ENCODE data around the gene TPD52L1.

Gene TPD52L1

DNA sequence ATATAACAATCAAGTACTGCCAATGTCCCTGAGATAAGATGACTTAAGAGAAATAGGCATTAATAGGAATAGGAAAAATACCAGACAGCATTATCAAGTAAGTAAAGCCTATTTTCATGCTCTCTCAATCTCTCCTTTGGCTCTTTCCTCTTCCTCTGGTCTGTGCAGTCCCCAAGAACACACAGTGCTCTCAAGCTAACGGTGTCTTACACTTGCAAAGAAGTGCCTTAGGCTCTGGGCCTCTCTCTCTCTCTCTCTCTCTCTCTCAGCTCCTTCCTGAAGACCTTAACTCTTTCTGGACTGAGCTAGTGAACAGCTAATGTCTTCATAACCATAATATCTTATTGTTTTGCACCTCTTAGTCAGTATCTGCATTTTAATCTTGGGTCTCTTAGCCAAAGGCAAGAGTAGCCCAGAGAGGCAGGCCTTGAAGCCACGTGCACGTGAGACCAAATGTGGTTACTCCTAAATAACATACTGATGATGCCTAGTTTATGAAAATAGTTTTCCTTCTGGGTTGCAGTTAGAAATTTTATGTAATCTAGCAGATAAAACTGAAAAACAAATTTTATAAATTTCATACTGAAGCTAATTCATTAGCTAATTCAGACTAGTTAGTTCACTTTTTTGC, 70.8 kb downstream of the TPD52L1 start:
- no peak for DNase-seq
- intact Hi-C loops (cut with DNase I), result no loop called here

DNA sequence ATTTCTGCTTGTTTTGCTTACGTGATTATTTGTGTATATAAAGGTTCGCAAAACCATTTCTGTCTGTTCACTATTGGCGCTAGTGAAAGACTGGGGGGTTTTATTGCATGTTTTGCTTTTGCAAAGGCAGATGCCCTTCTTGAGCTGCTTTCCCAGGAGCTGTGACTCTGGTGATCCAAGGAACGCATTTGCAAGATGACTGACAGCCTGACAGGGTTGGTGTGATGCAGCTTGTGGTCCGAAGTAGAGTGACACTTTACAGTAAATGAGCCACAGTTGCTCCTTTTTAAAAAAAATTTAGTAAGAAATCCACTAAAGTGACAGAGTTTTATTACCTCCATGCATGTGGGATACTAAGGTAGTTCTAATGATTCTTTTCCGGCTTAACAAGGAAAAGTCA, 73.7 kb downstream of the TPD52L1 start:
- DNase-seq, result no peak
- intact Hi-C loops (cut with DNase I), result no loop called here

DNA sequence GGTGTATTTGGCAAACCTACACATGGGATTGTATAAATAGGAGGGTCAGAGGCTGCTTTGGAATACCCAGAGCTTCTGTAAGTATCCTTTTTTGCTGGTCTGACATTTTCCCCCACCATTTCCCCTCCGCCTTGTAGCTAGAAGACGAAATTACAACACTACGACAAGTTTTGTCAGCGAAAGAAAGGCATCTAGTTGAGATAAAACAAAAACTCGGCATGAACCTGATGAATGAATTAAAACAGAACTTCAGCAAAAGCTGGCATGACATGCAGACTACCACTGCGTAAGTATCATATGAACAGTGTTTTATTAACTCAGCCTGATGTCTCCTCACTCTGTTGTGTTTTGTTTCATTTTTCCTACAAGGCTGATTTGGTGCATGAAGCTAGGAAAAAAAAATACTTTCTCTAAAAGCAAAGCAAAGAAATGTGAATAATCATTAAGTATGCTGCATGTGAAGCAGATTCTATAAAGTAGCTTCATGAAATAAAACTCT, 75.5 kb downstream of the TPD52L1 start:
- DNase-seq, result no peak
- intact Hi-C loops (cut with DNase I), result no loop called here

DNA sequence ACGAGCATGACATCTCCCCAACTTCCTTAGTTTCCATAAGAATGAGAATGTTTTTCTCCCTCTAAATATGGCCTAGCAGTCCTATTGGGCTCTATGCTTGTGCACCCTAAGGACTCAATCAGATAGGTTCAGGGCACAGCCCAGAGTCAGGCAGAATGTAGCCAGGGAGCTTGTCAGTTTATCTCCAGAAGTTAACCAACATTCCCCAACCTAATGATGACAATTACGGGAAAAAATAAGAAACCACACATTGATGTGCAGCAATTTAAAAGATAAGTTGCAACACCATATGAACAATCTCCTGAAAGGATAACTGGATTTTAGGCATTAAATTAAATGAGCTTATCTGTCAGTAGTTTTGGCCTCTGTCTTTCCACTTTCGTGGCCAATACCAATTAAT, 77.1 kb downstream of the TPD52L1 start:
- intact Hi-C loops (cut with DNase I), result no loop called here
- no peak for DNase-seq

DNA sequence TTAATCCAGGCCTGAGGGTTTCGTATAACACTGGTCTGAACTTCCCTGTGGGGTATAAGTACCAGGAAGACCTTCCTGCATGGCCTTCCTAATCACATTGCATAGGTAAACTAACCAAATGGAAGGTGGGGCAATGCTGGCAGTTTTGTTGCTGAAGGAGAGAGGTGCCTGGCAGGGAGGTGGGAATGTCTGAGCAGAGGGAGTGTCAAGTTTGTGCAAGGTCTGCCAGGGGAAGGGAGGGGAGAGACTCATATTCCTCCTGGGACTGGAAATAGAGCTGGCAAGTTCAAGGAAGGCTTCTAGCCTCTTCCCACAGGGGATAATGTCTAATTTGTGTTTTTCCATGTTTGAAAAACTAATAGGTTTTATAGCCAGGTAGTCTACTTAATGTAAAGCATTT, 77.6 kb downstream of the TPD52L1 start:
- DNase-seq, result no peak
- intact Hi-C loops (cut with DNase I), result no loop called here

DNA sequence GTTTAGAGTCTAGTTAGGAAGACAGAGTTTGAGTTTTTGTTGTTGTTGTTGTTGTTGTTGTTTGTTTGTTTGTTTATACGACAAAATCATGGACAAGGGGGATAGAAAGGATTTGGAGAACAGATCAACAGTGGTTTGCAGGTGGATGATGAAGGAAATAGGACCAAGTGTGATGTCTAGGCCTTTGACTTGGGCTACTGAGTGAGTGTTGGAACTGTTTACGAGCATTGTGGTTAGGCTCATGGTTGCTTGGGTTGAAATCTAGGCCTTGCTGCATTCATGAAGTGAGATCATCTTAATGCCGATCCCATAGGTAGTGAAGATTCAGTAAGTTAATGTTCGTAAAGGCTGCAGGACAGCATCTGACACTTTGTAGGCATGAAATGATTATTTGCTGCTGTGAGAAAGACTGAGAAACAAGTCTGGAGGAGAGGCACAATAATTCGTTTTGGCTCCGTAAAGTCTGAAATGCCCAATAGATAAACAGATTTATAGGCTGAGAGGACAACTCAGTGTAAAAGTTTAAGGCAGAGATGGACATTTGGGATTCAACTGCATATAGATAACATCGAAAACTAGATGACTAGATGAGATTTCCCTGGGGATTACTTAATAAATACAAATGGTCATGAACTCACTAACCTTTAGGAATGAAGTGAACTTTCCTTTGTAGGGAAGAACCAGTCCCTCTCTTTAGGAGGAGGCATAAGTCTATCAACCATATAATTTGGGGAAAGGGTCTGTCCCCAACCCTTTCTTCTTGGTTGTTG, 78.2 kb downstream of the TPD52L1 start:
- no peak for DNase-seq
- intact Hi-C loops (cut with DNase I), result no loop called here

DNA sequence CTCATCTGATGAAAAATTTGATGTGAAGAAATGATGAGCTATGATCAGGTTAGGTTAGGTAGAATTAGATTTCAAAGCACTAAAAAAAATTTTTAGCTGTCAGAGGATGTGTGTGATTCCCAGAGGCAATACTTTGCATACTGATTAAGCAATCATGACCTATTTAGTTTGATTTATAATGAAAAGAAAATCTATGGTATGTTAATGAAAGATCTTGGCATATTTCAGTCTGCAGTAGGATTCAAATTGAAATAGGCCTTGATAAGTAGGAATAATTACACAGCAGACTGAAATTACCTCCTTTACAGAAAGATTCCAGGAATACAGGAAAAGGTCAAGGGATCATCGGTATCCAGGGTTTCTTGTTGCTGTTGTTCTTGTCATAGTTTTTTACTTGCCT, 78.9 kb downstream of the TPD52L1 start:
- intact Hi-C loops (cut with DNase I), result no loop called here
- no peak for DNase-seq

DNA sequence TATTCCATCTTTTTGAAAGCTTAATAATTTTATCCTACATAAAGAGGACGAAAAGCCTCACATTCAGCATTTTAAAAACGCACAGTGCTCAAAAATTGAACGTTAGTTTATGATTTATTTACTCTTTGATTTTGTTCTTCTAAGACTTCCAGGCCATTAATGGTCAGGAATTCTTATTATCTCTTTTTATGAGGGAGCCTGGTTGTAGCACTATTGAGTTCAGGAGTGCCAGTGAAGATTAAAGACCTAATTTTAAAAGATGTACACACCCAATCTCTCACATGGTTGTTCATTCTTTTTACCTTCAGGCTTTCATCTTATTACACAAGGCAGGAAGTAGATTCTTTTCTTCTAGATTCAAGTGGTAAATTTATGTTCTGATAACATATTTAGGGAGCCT, 79.6 kb downstream of the TPD52L1 start:
- no peak for DNase-seq
- intact Hi-C loops (cut with DNase I), result no loop called here

DNA sequence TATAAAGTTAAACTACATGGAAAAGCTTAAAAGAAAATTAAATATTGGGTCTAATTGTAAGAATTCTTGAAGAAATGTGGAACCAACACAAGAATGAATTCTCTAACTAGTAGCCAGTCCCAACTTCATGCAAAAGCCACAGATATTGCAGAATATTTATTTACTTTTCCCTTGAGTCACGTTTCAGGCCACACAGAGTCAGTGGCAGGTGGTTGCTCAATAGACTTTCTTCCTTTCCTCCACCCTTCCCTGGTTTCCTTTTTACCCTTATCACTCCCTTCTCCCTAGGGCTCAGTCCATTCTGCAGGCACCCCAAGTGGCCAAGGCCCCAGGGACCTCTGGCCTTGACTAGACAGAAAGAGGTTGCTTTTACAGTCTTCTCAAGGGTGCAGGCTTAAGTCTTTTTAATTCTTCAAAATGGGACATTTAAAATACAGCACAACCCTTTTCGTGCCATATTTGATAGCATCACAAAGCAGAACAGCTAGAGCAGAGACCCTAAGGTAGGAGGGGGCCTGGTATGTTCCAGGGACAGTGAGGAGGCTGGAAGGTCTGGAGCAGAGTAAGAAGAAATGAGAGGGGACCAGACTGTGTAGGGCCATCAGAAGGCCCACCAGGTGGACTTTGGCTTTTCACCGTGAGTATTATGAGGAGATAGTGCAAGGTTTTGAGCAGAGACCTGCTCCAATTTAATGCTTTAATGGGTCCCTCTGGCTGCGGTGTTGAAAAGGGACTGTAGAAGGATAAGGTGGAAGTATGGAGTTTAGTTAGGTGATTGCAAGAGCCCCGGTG, 83.2 kb downstream of the TPD52L1 start:
- intact Hi-C loops (cut with DNase I), result no loop called here
- DNase-seq, result no peak

DNA sequence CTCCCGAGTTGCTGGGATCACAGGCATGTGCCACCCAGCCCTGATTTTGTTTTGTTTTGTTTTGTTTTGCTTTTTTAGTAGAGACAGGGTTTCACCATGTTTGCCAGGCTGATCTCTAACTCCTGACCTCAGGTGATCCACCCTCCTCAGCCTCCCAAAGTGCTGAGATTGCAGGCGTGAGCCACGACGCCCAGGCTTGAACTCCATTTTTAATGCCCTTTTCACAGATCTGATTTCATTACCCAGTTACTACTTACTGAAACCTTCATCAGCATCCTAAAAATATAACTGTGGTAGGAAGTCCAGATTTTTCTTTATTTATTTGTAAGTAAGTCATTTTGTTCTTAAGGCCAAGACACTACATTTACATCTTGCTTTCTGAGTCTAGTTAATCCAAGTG, 84.2 kb downstream of the TPD52L1 start:
- intact Hi-C loops (cut with DNase I), result no loop called here

DNA sequence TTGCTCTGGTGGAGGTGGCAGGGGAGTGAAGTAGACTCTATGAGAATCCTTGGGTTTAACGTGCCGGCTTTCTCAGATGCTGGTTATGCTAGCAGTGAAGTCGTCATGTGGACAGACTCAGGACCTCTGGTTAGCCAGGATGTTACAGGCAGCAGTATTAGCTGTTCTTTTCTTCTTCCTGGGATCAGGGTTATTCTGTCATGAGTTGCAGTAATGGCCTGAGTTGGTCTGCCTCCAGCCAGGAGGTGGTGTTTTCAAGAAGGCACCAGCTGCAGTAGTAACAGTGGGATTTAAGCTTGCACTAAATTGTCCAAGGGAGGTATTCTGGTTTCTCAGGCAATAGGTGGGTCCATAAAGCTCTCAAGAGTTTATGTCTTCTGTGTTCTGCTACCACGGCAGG, 91.5 kb downstream of the TPD52L1 start:
- intact Hi-C loops (cut with DNase I), result no loop called here
- DNase-seq, result no peak

More for the DNA sequence above, 84.2 kb downstream of the TPD52L1 start:
- no peak for DNase-seq

DNA sequence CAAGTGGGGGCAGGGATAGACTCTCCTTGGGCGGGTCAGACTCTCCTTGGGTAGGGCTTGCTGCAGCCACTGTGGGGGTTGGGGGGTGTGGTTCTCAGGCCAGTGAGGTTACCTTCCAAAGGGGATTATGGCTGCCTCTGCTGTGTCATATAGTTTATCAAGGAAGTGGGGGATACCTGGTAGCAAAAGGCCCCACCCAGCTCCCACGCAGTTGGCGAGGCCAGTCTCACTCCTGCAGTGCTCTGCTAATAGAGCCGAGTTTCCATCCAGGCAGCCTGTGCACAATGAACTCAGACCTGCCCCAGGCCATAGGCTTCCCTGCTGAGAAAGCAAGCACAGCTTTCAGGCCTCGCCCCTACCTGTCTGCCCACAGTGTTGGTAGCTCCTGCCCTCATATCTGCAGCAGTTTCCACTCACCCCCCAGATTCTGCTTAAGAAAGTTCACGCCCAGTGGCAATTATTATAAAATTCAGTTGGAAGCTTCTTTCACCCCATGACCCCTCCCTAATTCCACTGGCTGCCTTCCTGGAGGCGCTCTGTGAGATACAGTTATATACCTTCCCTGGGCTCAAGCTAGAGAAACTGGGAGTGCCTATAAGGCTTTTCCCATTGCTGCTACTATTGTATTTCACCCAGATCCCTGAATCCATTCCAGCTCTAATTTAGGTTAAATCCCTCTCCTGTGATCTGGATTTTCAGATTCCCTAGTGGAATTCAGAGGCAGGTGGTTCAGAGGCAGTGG, 92.1 kb downstream of the TPD52L1 start:
- intact Hi-C loops (cut with DNase I), result no loop called here

DNA sequence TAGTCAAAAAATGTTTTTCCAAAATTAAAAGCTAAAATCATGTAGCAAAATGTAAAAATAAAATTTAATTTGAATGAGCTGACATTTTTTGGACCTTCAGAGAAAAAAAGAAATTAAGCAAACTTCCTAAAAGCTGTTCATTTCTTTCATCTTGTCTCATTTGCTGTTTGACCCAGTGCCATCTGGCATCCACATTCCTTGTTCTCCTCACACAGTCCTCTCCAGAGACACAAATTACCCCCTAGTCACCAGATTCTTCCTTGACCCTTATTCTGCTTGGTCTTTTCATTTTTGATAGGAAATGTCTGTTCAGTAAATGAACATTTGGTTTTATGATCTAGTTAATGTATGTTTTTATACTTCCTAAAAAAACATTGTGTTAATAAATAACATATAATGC, 93.0 kb downstream of the TPD52L1 start:
- intact Hi-C loops (cut with DNase I), result no loop called here
- no peak for DNase-seq

More for the DNA sequence above, 92.1 kb downstream of the TPD52L1 start:
- DNase-seq, result no peak

DNA sequence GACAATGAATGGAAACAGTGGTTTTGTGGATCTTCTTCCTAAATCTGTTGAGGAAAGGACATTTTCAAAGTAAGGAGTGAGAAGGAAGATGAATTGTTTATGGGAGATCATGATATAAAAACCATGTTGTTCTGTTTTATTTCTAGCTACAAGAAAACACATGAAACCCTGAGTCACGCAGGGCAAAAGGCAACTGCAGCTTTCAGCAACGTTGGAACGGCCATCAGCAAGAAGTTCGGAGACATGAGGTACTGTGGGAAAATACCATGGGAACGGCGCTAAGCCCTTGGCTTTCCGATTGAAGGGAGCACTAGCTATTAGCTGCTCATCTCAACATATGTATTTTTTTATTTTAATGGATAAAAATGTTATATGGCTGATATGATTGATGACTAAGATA, 94.6 kb downstream of the TPD52L1 start:
- intact Hi-C loops (cut with DNase I), result no loop called here
- no peak for DNase-seq

DNA sequence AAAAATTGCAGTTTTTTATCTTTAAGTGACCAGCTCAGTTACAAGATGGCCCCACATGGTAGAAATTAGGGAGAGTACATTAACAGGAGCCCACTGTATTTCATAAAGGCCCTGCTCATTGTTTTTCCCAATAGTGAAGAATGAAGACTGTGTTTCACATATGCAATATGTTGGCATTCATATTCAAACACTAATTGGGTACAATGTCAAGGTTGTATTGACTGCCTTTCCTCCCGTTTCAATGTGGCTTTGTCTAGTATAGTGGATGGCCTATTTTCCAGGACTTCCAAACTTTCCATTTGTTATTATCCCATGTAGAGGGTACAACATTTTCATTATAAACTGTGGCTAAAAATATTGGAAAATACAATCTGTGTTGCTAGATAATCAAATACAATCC, 96.9 kb downstream of the TPD52L1 start:
- intact Hi-C loops (cut with DNase I), result no loop called here
- DNase-seq, result no peak

DNA sequence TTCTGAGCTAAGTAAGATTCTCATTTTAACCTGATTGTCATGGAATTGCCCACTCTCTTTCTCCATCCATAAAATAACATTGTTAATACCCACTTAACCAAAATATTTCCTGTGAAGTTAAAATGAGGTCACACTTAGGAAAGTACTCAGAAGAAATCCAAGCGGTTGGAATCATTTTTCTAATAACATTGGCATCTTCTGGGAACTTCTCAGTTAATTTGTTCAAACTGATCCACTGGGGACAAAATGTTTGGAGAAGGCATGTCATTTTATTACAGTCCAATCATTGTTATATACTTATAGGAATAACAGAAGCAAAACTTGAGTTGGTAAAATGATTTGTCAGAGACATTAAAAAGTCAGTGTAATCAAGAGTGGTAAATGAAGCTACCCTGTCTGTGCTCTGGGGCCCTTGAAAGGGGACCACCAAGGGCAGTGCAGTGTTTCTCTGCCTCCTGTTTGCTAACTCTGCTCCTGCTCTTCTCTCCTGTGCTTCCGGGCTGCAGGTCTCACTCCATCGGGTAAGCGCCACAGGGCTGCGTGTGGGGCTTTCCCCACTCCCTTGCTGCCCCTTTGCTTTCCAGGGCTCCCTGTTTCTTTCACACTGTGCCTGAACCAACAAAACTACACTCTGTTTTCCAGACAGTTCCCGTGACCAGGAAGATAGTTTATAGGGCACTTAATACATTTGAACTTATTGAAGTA, 98.1 kb downstream of the TPD52L1 start:
- intact Hi-C loops (cut with DNase I), result no loop called here

DNA sequence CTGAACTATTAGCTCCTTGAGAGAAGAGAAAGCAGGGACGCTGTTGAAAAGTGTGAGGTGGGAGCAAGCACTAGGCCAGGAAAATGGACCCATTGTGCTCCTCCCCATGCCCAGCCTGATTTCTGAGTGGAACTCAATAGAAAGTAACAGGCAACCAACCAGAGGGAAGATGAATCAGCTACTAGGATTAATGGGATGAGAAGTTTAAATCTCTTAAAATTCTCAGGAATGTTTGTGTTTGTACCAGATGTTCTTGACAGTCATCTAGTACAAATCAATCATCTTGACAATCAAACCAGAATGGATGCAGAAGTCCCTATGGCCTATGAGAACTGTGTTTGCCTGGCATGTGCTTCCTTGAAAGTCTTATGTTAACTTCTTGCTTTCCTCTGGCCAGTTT, 99.3 kb downstream of the TPD52L1 start:
- intact Hi-C loops (cut with DNase I), result no loop called here

More for the DNA sequence above, 98.1 kb downstream of the TPD52L1 start:
- no peak for DNase-seq

DNA sequence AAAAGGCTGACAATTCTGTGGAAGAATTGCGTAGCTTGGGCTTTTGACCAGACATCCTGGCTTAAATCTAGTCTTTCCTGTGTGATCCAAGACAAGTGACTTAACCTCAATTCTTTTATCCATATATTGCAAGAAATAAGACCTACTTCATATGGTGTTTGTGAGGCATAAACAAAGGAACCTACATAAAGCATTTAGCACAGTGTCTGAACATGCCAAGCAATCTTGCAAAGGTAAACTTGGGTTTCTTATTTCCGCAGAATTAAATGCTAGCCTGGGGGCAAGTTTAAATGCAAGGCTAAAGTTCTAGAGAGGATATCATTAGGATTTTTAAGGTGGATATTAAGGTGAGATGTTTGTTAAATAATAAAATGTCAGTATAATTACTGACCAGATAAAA, 100.3 kb downstream of the TPD52L1 start:
- DNase-seq, result no peak
- intact Hi-C loops (cut with DNase I), result no loop called here

More for the DNA sequence above, 99.3 kb downstream of the TPD52L1 start:
- DNase-seq, result no peak

DNA sequence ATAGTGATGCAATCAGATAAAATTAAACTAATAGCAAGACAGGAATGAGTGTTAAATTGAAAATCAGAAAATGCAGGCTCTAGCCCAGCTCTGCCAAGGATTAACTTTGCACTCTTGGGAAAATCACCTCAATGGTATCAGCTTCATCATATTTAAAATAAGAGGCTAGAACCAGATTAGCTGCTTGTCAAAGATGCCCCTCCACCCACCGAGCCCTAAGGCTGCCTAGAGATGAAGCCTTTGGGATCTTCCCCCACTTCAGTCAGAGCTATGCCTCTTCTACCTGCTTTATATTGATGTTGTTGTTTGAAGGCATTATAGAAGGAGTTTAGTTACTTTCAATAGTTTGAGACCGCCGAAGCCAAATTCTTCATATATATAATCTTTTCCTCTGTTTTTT, 100.7 kb downstream of the TPD52L1 start:
- intact Hi-C loops (cut with DNase I), result no loop called here
- DNase-seq, result no peak

Measured in head of caudate nucleus (tissue), 42 donors.